Middle frontal gyrus (tissue), 1 donor: ENCODE data around the gene PRR3.

Experiments
- DNase-seq: peaks from one replicate; pipeline ENCODE4 v3.0.0-alpha.2; 2015; ENCODE audit warnings: low spot score; ENCODE audit errors: extremely low spot score

Gene PRR3

DNA sequence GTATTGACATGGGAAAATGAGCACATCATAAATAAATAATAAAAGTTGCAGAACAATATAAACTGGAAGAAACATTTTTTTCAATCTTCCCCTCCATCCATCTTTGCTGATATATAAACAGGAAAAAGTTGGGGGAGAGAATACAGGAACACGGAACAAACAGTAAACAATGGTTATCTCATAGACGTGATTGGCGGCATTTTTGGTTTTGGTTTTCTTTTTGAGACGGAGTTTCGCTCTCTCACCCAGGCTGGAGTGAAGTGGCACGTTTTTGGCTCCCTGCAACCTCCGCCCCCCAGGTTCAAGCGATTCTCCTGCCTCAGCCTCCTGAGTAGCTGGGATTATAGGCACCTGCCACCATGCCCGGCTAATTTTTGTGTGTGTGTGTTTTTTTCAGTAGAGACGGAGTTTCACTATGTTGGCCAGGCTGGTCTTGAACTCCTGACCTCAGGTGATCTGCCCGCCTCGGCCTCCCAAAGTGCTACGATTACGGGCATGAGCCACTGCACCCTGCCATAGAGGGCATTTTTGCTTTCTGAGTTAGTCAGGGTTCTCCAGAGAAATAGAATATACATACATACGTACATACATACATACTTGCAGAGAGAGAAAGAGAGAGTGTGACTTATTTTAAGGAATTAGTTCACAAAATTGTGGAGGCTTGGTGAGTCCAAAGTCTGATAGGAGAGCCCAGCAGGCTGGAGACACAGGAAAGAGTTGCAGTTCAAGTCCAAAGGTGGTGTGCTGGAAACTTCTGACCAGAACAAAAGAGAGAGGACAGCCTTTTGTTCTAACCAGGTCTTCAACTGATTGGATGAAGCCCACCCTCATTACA is 23.4 kb upstream of the PRR3 start:
- no peak for DNase-seq

DNA sequence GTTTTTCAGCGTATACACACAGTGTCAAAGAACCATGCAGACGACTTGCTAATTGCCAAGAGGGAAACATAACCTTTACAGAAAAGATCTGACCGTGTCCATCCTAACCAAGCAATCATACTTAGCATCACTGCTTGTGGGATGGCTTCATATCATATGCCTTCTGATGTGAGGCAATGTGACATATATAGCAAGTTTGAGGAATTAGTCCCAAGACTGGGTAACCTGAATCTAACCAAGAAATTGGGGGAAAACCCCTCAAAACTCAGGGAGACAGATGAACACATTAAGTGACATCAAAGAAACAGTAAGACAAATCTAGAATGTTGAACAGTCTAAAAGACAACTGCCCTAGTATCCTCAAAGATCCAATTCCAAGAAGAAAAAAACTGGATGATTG is 19.2 kb upstream of the PRR3 start:
- no peak for DNase-seq

DNA sequence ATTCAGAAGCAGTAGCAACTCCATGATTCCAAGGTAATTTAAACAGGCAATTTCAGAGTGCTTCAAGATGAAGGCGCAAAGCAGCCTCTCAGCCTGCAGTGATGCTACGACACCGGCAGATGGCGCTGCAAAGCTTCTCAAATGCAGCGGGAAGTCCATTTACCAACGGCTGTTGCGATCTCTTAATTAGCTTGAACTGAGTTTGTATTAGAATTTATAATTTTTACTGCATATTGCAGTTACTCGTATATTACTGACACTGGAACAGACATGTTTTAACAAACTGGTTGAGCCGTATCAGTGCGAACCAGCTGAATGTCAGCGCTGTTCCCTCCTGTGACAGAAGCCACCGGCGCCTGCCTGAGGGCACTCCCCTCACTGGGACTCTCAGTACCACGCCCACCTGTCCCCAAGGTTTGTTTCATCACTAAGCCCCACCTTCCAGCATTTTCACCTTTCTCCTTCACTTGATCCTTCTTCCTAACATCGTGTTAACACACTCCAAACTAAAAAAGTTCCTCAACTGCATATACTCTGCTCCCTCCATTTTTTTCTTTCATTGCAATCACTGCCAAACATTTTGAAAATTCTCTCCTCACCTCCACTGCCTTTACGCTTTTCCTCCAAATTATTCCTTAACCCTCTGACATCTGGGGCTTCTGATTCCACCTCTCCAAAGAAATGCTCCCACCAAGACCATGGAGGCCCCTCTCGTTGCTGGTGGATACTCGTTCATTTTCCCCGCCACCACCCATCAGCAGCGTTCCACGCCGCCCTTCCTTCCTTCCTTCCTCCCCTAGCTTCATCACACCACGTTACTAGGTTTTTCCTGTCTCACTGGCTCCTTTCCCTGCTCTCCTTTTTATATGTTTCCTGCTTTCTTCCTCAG is 15.3 kb upstream of the PRR3 start:
- DNase-seq, result peak; percentile 79

DNA sequence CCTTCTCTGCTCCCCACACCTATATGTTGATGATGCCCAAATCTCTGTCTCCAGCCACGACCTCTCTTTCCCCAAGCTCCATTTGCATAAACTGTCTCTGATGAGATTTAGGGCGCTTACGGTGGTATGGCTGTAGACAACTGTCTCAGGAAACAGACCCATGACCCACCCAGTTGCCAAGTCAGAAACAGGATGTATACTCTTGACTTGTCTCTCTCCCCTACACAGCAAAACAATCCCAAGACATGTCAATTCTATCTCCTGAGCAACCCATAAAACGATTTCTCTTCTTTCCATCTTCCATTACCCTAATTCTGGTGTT is 14.7 kb upstream of the PRR3 start:
- no peak for DNase-seq

DNA sequence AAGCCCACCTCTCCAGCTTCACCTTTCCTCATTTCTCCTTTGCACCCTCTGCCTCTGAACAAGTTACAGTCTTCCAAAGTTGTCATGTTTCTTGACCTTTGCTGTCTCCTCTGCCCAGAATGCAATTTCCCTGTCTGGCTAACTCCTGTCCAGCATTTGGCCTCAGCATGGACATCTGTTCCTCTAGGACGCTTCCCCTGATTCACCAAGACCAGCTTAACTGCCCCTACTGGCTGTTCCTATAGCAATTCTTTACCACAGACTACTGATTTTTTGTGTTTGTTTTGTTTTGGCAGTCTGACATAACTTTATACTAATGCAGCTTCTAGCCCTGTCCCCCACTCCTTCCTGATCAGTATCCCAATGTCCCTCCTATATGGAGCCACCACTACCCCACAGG is 14.2 kb upstream of the PRR3 start:
- no peak for DNase-seq

DNA sequence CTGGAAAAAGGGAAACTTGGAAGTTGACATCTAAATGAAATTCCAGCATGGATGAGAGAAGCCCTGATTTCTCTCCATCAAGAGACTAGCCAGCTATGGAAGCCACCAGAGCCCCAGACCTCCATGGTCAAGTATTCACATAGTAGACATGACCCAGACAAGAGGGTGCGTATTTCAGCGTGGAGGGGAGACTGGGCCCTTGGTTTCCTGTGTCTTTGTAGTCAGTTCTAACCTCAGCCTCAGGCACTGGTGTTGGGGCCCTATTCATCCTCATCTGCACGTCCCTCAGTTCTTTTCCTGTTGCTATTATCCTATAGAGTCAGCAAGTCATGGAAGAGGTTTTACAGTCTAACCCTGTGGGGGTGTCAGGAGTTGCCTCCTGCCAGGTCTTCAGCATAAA is 13.3 kb upstream of the PRR3 start:
- no peak for DNase-seq

DNA sequence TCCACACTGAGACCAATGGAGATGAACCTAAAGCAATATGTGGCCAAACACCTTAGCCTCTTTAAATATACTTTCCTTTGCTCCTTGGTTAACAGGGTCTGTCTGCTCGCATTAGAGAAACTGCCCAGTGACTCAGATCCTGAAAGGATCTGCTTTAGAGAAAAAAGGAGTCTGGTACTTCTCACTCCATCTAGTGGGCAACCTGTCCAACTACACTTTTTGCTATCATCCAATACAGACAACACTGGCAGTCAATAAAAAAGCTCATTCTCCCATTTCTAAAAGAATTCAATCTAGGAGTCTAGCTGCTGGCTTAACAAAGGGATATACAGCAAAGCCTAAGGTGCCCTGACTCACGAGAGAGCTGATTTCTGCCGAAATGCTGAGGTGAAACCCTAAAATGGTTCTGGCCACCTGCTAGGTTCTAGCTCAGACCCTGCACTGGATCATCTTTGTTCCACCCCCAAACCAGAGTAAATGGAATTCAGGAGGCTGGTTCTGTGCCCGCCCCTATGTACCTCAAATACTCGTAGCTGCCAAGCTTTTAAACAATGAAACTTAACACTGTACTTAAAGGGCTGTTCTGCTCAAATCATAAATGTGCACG is 12.3 kb upstream of the PRR3 start:
- peak; percentile 9 for DNase-seq

DNA sequence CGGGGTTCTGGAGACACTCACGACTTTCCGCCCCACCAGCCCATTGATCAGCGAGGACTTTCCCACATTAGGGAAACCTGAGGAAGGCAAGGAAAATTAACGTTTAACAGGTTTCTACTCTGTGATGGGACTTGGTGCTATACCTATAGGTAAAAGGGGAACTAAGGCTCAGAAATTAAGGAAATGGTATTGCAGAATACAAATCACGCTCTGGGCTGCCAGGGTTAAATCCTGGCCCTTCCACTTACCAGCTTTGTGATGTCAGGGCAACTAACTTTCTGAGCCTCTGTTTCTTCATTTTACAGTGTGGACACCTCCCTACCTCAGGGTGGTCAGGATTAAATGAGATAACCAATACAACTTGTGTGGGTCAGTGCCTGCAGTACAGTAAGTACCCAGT is 9.6 kb upstream of the PRR3 start:
- DNase-seq, result no peak

DNA sequence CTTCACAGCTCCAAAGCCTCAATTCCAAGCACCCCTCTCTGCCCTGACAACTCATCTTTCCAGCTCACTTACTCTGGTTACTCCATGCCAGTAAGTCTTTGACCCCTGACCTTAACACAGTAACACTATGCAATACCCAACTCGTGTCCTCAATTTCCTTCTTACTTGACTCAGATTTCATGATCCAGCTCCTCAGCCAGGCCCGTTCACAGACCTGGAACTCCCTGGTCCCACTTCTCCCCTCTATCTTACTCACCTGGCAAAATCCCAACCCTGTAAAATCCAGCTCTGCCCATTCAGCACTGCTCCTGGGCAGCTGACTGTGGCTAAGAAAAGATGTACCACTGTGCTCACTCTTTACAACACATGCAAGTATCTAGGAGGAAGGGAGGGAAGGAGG is 8.7 kb upstream of the PRR3 start:
- DNase-seq, result no peak

DNA sequence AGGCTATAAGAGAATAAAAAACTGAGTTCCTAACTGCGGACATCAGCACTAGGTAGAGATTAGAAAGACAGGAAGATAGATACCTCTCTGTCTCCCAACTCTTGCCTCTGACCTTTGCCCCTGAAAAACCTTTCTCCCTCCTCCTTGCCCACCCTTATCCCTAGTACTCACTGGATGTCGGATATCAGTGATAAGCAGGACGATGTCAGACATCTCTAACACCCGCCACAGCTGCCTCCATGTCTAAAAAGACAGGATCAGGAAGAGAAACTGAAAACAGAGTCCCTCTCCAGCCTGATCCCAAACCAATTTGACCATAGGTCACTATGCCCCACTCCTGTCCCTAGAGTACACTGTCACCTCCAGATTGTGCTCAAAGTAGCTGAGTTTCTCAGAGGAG is 2.7 kb upstream of the PRR3 start:
- DNase-seq, result no peak

DNA sequence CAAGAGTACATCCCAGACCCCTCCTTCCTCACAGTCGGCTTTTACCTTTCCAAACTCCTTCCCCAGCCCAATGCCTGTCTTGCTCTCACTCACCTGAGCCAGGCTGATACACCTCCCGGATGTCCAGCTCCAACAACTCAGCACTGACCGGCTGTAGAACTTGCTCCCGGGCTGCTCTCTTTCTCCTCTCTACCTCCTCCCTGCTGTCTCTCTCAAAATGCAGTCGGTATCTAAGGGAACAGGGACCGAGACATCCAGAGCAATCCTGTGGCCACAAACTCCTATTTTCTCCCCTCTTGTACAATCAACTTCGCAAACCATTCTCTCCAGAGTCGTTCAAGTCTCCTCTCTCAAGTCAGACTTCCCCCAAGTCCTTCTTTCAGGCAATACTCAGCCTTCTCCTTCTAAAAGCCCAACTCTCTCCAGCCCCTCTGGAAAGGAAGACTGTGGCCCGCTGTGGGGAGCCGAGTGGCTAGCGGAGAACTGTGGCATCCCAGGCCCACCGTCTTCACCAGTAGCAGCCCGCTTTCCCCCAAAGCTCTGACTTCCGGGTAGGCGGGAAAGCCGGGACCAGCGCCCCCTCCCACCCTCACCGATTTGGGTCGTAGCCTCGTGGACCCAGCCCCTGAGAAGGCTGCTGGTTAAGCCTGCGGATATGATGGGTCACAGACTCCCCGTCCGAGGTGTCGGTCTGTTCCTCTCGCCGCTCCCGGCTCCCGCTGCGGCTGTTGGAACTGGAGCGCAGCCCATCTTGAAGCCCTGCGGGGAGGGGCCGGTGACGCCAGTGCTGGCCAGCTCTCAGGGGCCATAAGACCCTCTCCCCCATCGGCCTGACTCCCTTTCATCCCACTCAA is 1.9 kb upstream of the PRR3 start:
- DNase-seq, result no peak

DNA sequence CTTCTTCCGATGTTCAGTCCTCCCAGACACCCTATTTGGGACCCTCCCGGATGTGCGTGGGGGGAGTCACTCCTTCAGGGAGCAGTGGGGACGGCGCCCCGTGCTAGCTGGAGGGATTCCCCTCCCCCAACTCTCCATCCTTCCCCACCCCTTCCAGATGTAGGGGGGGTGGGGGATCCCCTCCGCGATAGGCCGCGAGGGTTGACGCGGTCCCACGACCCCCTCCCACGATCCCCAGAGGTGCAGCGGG is 1.4 kb upstream of the PRR3 start:
- no peak for DNase-seq

DNA sequence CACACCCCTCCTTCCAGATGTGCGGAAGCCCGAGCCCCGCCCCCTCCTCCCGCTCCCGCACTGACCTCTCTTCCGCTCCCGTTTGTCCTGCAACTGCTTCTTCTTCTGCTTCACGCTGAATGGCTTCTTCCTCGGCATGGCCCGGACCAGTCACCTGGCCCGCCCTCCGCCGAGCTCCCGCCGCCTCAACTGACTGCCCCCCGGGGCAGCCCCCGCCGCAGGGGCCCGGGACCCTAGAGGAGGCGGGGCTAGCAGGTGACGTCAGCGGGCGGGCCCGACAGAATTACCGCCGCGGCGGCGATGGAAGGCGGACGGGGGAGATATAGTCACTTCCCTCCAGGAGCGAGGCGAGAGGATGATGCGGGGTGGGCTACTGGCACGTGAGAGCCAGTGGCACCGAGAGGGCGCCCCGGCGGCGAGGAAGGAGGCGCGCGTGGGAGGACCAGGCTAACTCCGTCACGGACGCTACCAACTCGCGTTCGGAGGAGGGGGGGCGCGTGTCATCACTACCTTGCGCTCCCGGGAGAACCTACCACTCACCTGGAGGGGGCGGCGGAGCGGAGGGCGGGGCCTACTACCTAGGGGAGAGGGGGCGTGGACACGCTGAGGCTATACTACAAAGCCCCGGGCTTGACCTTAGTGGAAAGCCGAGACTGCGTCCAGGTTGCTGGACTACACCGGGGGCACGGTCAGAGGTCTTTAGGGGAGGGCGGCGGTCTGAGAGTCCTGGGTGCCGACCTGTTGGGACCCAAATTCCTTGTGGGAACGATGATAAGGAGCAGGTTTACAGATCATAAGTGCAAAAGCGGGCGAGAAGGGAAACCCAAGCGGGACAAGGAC is 809 bp upstream of the PRR3 start, which contains the start of gene GNL1:
Gene GNL1, minus strand, starts transcription at position 424 of the 840 bp plus-strand sequence. Its CDS starts 286 bp downstream, at position 138.
- peak; percentile 70 for DNase-seq

DNA sequence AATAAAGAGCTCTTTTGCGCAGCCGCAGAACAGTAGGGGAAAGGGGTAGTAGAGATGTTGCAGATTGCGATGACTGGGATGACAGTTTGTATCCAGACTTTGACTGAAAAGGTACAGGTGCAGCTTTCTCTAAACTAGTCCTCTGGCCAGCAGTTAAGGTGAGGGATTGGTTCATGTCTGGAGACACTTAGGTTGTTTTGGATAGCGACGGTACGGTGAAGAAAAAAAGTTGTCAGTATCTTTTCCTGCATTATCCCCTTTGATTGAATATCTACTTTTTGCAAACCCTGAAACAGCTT is 537 bp downstream of the PRR3 start:
- no peak for DNase-seq

DNA sequence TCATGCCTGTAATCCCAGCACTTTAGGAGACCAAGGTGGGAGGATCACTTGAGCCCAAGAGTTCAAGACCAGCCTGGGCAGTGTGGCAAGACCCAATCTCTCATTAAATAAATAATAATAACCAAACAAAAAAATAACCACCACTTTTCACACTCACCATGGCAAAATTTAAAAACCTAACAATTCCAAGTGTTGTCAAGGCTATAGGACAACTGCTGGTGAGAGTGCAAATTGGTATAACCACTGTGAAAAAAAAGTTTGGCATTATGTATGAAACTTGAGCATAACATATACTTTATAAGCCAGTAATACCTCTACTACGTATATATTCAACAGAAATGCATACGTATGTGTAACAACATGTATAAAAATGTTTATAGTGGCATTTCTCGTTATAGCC is 3.8 kb downstream of the PRR3 start:
- no peak for DNase-seq

DNA sequence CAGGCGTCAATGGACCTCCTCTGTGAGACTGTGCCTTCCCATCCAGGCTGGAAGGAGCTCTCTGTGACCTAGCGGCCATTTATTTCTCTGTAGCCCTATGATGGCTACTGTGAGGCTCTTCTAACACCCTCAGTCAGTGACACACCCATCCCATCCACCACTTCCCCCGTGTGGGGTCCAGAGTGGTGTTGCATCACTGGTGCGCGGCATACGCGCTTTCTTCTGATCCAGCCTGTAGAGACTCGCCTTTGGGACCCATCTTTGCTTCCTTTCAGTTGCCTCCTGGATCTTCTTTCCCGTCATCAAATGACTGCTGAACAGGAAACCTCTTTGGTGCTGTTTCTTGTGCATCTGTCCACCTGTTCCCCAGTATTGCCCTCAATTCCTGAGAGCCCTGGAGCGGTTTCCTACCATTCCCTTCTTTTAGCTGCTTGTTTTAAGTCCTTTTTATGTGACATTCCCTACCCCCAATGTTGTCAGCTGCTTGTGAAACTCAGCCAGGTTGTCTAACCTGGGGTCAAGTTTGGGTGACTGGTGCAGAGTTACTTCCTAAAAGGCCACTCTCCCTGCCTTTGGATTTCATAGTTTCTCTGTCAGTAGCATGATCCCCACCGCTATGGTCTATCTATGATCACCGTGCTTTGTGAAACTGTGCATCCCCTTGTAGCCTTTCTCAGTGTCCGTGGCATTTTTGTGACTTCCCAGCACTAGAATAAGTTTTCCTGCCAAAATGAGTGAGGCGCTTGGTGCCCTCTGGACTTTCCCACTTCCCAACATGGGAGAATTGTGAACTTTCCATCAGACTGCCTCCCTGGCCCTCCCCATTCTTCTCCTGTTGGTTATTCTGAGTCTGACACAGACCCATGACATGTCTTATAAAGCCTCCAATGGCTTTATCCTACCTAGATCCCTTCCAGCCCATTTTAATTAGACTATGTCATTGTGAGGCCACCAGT is 5.7 kb downstream of the PRR3 start:
- no peak for DNase-seq

DNA sequence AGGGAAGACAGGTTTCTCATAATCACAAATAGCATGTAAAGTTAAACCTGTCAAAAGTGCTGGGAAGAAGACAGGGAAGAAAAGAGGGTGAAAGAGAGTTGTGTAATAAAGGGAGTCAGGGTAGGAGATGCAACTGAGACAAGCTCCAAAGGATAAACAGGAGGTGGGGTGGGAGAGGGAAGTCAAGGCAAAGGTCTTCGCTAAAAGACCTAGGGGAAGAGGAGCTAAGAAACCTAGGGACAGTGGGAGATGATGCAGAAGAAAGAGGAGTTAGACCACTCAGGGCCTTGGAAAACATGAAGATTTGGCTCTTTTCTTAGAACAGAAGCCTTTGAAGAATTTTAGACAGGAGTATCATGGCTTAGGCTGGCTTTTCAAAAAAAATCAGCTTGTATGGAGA is 7.0 kb downstream of the PRR3 start:
- DNase-seq, result no peak

DNA sequence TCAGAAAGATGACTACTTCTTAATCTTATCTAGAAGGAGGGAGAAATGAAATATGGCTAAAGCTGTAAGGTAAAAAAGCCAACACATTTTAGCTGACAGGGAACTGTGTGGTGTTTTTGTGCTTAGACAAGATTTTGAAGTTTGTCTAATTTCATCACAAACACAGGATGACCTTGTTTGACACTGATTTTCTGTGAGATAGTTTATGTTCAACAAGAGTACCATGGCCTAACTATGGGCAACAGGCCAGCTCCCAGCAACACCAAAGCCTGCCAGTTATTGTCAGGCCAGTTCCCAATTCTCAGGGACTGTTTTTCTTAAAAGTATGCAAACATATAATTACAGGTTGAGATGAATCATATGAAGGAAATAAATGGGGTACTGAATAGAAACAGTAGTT is 8.7 kb downstream of the PRR3 start:
- DNase-seq, result no peak

DNA sequence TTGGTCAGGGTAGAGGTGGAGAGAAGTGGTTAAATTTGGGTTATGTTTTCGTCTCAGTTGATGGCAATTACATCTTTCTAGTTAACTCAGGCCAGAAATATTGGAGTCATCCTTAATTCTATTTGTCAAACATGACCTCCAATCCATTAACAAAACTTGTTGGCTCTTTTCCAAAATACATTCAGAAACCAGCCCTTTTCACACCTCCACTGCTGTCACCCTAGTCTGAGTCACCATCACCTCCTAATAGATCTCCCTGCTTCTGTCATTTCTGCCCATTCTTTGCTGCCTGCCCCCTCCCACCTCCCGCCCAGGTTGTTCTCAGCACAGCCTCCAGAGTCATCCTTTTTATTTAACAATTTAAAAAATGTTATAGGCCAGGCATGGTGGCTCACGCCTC is 11.2 kb downstream of the PRR3 start:
- DNase-seq, result no peak

DNA sequence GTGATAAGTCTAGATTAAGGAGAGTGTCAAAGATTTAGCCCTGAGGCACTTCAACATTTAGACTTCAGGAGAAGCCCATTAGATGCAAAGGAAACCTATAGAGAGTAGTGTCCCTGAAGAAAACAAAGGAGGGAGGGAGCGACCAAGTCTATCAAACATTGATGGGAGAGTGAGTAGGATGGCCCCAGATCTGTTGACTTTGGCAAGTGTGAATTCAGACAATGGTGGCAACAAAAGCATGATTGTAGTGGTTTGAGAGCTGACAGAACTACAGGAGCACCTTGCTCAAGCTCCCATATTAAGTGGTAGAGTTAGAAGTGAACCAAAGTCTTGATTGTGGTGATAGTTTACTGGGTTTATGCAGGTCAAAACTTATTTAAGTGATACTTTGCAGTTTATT is 13.2 kb downstream of the PRR3 start:
- no peak for DNase-seq
